A673 (cell line): ENCODE data around the gene CSPG4.

Experiments used
- EZH2 ChIP-seq: fragments of 200-600 bp; sonication (generic); IDR thresholded peaks from 2 replicates; pipeline ENCODE4 v1.6.1; 2017; ENCODE audit warnings: borderline replicate concordance, low read depth, mild to moderate bottlenecking, mixed read lengths, antibody characterized with exemption, low read length; ENCODE audit not compliant: poor library complexity, severe bottlenecking
- TF ChIP-seq, protein P1 (sequence below): fragments of 300-800, 200-600 bp; sonication (generic); conservative IDR thresholded peaks from 2 replicates; pipeline ENCODE4 v1.5.1; 2017; ENCODE audit warnings: low read depth, mild to moderate bottlenecking, antibody characterized with exemption, low read length, moderate library complexity, mixed read lengths

- TF ChIP-seq, protein P1, sequence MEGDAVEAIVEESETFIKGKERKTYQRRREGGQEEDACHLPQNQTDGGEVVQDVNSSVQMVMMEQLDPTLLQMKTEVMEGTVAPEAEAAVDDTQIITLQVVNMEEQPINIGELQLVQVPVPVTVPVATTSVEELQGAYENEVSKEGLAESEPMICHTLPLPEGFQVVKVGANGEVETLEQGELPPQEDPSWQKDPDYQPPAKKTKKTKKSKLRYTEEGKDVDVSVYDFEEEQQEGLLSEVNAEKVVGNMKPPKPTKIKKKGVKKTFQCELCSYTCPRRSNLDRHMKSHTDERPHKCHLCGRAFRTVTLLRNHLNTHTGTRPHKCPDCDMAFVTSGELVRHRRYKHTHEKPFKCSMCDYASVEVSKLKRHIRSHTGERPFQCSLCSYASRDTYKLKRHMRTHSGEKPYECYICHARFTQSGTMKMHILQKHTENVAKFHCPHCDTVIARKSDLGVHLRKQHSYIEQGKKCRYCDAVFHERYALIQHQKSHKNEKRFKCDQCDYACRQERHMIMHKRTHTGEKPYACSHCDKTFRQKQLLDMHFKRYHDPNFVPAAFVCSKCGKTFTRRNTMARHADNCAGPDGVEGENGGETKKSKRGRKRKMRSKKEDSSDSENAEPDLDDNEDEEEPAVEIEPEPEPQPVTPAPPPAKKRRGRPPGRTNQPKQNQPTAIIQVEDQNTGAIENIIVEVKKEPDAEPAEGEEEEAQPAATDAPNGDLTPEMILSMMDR: no peak
- no peak for TF ChIP-seq EZH2
These were observed 23.8 kb downstream of the CSPG4 start for GRCh38 chr15:75688831-75689230.
